Nephron (organoid): ENCODE measurements around the gene CA6.
A peak's percentile ranks its signal among the peaks of the same experiment; 100 is the strongest.
"Not testable (repeated sequence)": the region's sequence is repeated elsewhere in the genome, so short reads cannot be mapped to it uniquely, and the experiment has no call there.

Source experiments
- H3K27ac Mint-ChIP-seq, 3 experiments: 2 replicates each; pipeline ENCODE4 v1.8.0; 2020; ENCODE audit warnings: mixed read lengths in 3 of 3, mild to moderate bottlenecking in 2 of 3, moderate library complexity in 1 of 3
- H3K27me3 Mint-ChIP-seq: 2 replicates; pipeline ENCODE4 v1.8.0; 2021; ENCODE audit warnings: low read depth, mild to moderate bottlenecking, moderate library complexity, mixed read lengths
- H3K36me3 Mint-ChIP-seq: 2 replicates; pipeline ENCODE4 v1.8.0; 2020; ENCODE audit warnings: low read depth, mixed read lengths
- H3K4me1 Mint-ChIP-seq: 2 replicates; pipeline ENCODE4 v1.8.0; 2020; ENCODE audit warnings: mixed read lengths
- H3K4me3 Mint-ChIP-seq, 3 experiments: 2 replicates each; pipeline ENCODE4 v1.8.0; 2020; ENCODE audit warnings: mild to moderate bottlenecking in 3 of 3, mixed read lengths in 3 of 3, moderate library complexity in 2 of 3
- H3K9me3 Mint-ChIP-seq: 2 replicates; pipeline ENCODE4 v1.8.0; 2020; ENCODE audit warnings: mixed read lengths
- CTCF ChIP-seq, 3 experiments: fragments of 200-600 bp; sonication (generic); IDR thresholded peaks; one replicate each; pipeline ENCODE4 v1.5.0; 2021; ENCODE audit warnings: antibody characterized with exemption in 3 of 3; ENCODE audit not compliant: unreplicated experiment in 3 of 3

Gene CA6

DNA sequence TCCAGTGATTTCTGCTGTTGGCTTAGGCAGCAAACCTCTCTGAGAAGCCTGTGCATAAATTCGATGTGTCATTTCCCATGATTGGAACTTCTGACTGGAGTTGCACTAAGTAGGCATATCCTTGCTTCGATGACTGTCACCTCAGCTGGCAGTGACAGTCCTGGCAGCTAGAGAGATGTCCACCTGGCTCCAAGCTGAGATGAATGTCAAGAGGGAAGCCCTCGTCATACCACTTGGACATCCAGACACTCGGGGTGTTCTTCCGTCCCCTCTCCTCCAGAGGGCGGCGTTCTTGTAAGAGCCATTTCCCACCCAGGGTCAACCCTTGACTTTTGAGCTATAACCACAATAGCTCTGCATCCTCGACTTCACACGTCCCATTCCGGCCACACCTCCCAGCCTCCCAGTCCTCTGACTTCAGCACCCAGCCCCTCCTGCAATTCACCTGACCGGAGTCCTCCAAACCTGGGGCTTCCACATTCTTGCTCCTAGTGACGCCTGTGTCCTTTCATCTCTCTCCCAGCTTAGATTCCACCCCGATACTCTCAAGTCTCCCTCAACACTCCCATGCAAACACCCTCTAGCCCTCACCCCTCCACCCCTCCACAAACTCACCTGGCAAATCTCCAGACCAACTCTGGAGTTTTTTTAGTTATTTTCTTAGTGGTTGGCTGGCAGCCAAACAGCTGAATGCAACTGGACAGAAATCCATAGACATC, 17.3 kb downstream of the CA6 start:
- Mint-ChIP-seq H3K9me3 (peaks cover 13% of the 10 kb centered on the region), H3K4me3 (no peak overlapping the region), H3K27me3 (peaks cover 9% of the 10 kb centered on the region), H3K36me3 (peaks cover 6% of the 10 kb centered on the region), H3K27ac (peak overlapping the region in 1 of 3 experiments; percentile 1), H3K4me1 (peaks cover 6% of the 10 kb centered on the region)
- TF ChIP-seq CTCF (IDR thresholded peaks at IDR 0.05; ENCODE audit: unreplicated experiment in 3 of 3) = peak in 1 of 3 experiments; percentile 23

DNA sequence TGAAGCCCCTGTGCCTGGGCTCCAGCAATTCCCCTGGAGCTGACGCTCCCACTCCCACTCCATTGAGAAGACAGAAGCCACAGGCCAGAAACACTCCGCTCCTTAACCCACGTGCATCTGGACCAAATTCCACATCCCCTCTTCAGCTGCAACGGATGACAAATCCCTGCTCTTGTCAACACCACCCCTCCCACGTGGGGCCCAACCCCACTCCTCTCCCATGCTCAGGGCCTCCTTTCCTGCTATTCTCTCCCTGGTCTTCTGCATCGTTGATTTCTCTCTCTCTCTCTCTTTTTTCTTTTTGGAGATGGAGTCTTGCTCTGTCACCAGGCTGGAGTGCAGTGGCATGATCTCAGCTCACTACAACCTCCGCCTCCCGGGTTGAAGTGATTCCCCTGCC, 18.3 kb downstream of the CA6 start:
- H3K36me3 Mint-ChIP-seq = peaks cover 6% of the 10 kb centered on the region

GRCh38 chr1:8965121-8965820, 19.6 kb downstream of the CA6 start:
- Mint-ChIP-seq H3K4me1 (peaks cover 6% of the 10 kb centered on the region), H3K27me3 (peaks cover 6% of the 10 kb centered on the region), H3K27ac (no peak overlapping the region), H3K4me3 (no peak overlapping the region), H3K36me3 (peaks cover 4% of the 10 kb centered on the region), H3K9me3 (peaks cover 19% of the 10 kb centered on the region)
- TF ChIP-seq CTCF (IDR thresholded peaks at IDR 0.05; ENCODE audit: unreplicated experiment in 3 of 3) = no peak

More for the DNA sequence above, 18.3 kb downstream of the CA6 start:
- TF ChIP-seq CTCF (IDR thresholded peaks at IDR 0.05; ENCODE audit: unreplicated experiment in 3 of 3) = no peak
- peaks cover 6% of the 10 kb centered on the region for H3K27me3 Mint-ChIP-seq
- H3K9me3 Mint-ChIP-seq = peaks cover 16% of the 10 kb centered on the region
- H3K4me1 Mint-ChIP-seq = peaks cover 6% of the 10 kb centered on the region
- no peak overlapping the region for H3K4me3 Mint-ChIP-seq
- no peak overlapping the region for H3K27ac Mint-ChIP-seq

GRCh38 chr1:8966606-8967005, 20.9 kb downstream of the CA6 start:
- no peaks in the 10 kb centered on the region for H3K36me3 Mint-ChIP-seq
- H3K4me3 Mint-ChIP-seq = no peak overlapping the region
- H3K9me3 Mint-ChIP-seq = peaks cover 13% of the 10 kb centered on the region
- peaks cover 7% of the 10 kb centered on the region for H3K27me3 Mint-ChIP-seq
- no peak overlapping the region for H3K27ac Mint-ChIP-seq
- peaks cover 6% of the 10 kb centered on the region for H3K4me1 Mint-ChIP-seq
- TF ChIP-seq CTCF (IDR thresholded peaks at IDR 0.05; ENCODE audit: unreplicated experiment in 3 of 3) = no peak

GRCh38 chr1:8968902-8969301, 23.2 kb downstream of the CA6 start:
- peaks cover 14% of the 10 kb centered on the region for H3K9me3 Mint-ChIP-seq
- not testable (repeated sequence) for H3K4me1 Mint-ChIP-seq, H3K27ac Mint-ChIP-seq, H3K4me3 Mint-ChIP-seq, H3K36me3 Mint-ChIP-seq
- peaks cover 12% of the 10 kb centered on the region for H3K27me3 Mint-ChIP-seq

GRCh38 chr1:8969937-8970336, 24.3 kb downstream of the CA6 start:
- Mint-ChIP-seq H3K4me3 (no peak overlapping the region), H3K9me3 (peaks cover 12% of the 10 kb centered on the region), H3K27me3 (peaks cover 12% of the 10 kb centered on the region), H3K27ac (no peak overlapping the region), H3K4me1 (no peaks in the 10 kb centered on the region), H3K36me3 (no peaks in the 10 kb centered on the region)
- TF ChIP-seq CTCF (IDR thresholded peaks at IDR 0.05; ENCODE audit: unreplicated experiment in 3 of 3) = no peak
